ENCODE measurements around the gene TTC7B. TPM values are rescaled to one million over a fixed set of nuclear protein-coding genes. Genes with fewer than 3 reads are reported as not detected.

Gene TTC7B
- total and polyA plus RNA-seq, 2 of the 13 experiments (the other 11 are each of a cell fraction or from before 2014, with no cell fraction given) = 1.3 to 3.2 TPM

- TF ChIP-seq CEBPZ (IDR thresholded peaks at IDR 0.05; ENCODE audit: low read length) = no peak
- no peak for TF ChIP-seq ARID4A (CRISPR knock-in tag; IDR thresholded peaks at IDR 0.05; ENCODE audit: borderline replicate concordance)
- no peak for TF ChIP-seq ADNP (CRISPR knock-in tag; IDR thresholded peaks at IDR 0.05)
- TF ChIP-seq ZNF772 (CRISPR knock-in tag; IDR thresholded peaks at IDR 0.05) = peak; percentile 92; the same call in 1 of the 2 replicates
- TF ChIP-seq BCL3 (CRISPR knock-in tag; IDR thresholded peaks at IDR 0.05) = no peak
- TF ChIP-seq KLF12 (CRISPR knock-in tag; IDR thresholded peaks at IDR 0.05; ENCODE audit: borderline replicate concordance) = no peak
- no peak for TF ChIP-seq SCMH1 (CRISPR knock-in tag; IDR thresholded peaks at IDR 0.05; ENCODE audit: borderline replicate concordance)
- TF ChIP-seq SP2 (CRISPR knock-in tag; IDR thresholded peaks at IDR 0.05) = no peak
- peak; percentile 52; the same call in 1 of the 2 replicates for TF ChIP-seq KDM2A (CRISPR knock-in tag; IDR thresholded peaks at IDR 0.05; ENCODE audit: borderline replicate concordance, low read depth)
- TF ChIP-seq PHF20 (CRISPR knock-in tag; IDR thresholded peaks at IDR 0.05) = peak; percentile 67
- no peak for TF ChIP-seq RBAK (CRISPR knock-in tag; IDR thresholded peaks at IDR 0.05)
- TF ChIP-seq ELF3 (CRISPR knock-in tag; IDR thresholded peaks at IDR 0.05) = peak; percentile 41
- no peak for TF ChIP-seq ZNF230 (CRISPR knock-in tag; IDR thresholded peaks at IDR 0.05)
- TF ChIP-seq MXD3 (CRISPR knock-in tag; IDR thresholded peaks at IDR 0.05) = no peak
- TF ChIP-seq GATA4 (IDR thresholded peaks at IDR 0.05; ENCODE audit: borderline replicate concordance, low read depth) = no peak
- TF ChIP-seq ZNF816 (CRISPR knock-in tag; IDR thresholded peaks at IDR 0.05; ENCODE audit: borderline replicate concordance) = no peak
- peak; percentile 48; the same call in 1 of the 2 replicates for TF ChIP-seq NFKB2 (CRISPR knock-in tag; IDR thresholded peaks at IDR 0.05; ENCODE audit: borderline replicate concordance)
- no peak for TF ChIP-seq IRX3 (CRISPR knock-in tag; IDR thresholded peaks at IDR 0.05; ENCODE audit: borderline replicate concordance, low read depth)
Measured at GRCh38 chr14:90500665-90501370, 315.4 kb downstream of the TTC7B start (continued).
